Measurements from ENCODE around the gene NRP2. TPM values are rescaled to one million over a fixed set of nuclear protein-coding genes. Genes with fewer than 3 reads are reported as not detected.

NRP2 gene
- total RNA-seq, 1 experiment from 2014 or later = 31.0 TPM

DNA sequence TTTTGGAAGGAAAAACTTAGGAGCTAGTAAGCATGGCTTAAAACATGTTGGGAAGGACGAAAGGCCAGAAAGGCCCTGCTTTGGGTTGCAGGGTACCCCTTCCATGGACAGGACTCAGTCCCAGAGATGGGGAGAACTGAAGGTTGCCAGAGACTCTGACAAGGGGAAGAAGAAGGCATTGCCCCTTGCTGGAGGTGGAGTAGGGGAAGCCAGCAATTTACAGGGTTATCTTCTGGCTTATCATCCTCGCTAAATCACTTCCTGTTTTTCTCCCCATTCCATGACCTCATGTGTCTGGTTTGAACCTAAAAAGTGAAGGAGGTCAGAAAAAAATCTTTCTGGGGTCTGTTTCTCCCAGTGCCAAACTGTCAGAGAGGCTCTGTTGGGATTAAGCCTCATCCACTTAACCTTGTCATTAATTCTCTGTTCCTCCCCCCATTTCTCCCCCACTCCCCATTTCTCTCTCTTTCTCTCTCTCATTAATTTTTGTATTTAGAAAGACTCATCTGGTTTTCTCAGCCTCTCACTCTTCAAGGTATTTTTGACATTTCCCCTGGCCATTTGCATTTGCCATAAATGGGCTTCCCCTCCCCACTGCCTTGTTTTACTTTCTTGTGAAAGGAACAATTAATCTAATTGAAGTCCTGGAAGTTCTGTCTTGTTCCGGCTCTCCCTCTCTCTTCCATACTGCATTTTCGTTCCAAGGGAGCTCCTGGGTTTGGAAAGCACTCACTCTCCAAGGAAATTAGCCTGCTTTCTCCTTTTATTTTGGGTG, 17.4 kb downstream of the NRP2 start:
- POLR2A ChIA-PET (ENCODE audit: unreplicated experiment) = interaction anchor here (0.5 kb wide), 2 partner anchors 16 to 17 kb away, joined by 4 to 5 read pairs; no protein-coding TSS in a partner anchor
- no peak for TF ChIP-seq EZH2 (IDR thresholded peaks at IDR 0.05; ENCODE audit: low read depth)
- TF ChIP-seq, protein P1, sequence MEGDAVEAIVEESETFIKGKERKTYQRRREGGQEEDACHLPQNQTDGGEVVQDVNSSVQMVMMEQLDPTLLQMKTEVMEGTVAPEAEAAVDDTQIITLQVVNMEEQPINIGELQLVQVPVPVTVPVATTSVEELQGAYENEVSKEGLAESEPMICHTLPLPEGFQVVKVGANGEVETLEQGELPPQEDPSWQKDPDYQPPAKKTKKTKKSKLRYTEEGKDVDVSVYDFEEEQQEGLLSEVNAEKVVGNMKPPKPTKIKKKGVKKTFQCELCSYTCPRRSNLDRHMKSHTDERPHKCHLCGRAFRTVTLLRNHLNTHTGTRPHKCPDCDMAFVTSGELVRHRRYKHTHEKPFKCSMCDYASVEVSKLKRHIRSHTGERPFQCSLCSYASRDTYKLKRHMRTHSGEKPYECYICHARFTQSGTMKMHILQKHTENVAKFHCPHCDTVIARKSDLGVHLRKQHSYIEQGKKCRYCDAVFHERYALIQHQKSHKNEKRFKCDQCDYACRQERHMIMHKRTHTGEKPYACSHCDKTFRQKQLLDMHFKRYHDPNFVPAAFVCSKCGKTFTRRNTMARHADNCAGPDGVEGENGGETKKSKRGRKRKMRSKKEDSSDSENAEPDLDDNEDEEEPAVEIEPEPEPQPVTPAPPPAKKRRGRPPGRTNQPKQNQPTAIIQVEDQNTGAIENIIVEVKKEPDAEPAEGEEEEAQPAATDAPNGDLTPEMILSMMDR (conservative IDR thresholded peaks at IDR 0.05) = no peak
- Histone ChIP-seq H3K27me3 (ENCODE audit: insufficient read depth, low read depth) (no peaks in the 10 kb centered on the region), H4K20me1 (ENCODE audit: insufficient read depth) (no peaks in the 10 kb centered on the region), H3K4me3 (no peak overlapping the region), H3K9me3 (ENCODE audit: insufficient read depth, low read depth) (no peaks in the 10 kb centered on the region), H3K4me2 (no peak overlapping the region), H3K79me2 (ENCODE audit: low read depth) (peaks cover 18% of the 10 kb centered on the region), H3K27ac (no peak overlapping the region), H2AFZ (no peak overlapping the region), H3K36me3 (ENCODE audit: low read depth) (no peaks in the 10 kb centered on the region), H3K4me1 (replicated peaks; ENCODE audit: insufficient read depth) (peaks cover 25% of the 10 kb centered on the region), H3F3A (ENCODE audit: insufficient read depth, low read depth) (no peaks in the 10 kb centered on the region), H3K9me2 (ENCODE audit: insufficient read depth) (no peaks in the 10 kb centered on the region)
- BruUV-seq (replicated peaks) = no TSS peak
- DNase-seq = no peak
- intact Hi-C loops (cut with micrococcal nuclease; ENCODE audit: unreplicated experiment) = loop anchor here (2.0 kb wide), 2 partner anchors 15 to 55 kb away; no protein-coding TSS in a partner anchor
- CTCF ChIA-PET = no interaction called here

DNA sequence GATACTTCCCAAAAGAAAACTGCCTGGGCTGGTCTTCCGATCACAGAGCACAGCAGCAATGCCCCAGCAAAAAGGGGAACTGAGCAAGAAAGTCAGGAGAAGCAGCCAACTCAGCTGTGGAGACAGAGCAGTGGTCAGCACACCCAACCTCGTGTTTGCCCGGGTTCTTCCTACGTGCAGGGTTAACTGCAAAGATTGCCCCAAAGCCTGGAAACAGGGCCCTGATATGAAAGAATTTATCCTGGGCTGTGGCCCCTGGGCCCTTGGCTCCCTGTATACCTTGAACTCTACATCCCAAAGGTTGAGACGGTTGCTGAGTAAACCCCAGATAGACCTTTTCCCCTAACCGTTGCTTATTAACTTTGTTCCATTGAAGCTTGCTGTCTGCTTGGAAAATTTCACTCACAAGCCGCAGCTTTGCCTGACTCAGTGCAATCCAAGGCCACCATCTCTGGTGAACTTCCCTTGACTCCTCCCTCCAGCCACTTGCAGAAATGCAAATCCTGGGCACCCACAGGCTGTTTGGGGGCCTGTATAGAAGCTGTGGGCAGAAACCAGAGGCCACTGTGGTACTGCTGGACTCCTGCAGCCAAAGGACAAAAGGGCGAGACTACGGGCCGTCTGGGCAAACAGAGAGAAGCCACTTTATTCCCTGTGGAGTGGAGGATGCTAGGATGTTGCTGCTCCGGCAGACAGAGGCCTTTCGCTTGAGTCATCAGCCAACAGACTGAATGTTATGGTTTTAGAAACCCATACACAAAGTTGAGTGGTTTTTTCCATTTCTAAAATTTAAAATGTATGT, 18.2 kb downstream of the NRP2 start:
- no peak overlapping the region for H3K4me3 ChIP-seq
- H3K4me1 ChIP-seq (replicated peaks; ENCODE audit: insufficient read depth) = peaks cover 25% of the 10 kb centered on the region
- peak in 1 of 2 experiments; percentile 51 for DNase-seq
- peaks cover 18% of the 10 kb centered on the region for H3K79me2 ChIP-seq (ENCODE audit: low read depth)
- H3K9me2 ChIP-seq (ENCODE audit: insufficient read depth) = no peaks in the 10 kb centered on the region
- no peaks in the 10 kb centered on the region for H3F3A ChIP-seq (ENCODE audit: insufficient read depth, low read depth)
- H3K9me3 ChIP-seq (ENCODE audit: insufficient read depth, low read depth) = no peaks in the 10 kb centered on the region
- no peak overlapping the region for H2AFZ ChIP-seq
- intact Hi-C loops (cut with micrococcal nuclease; ENCODE audit: unreplicated experiment) = loop anchor here (2.0 kb wide), 2 partner anchors 16 to 54 kb away; no protein-coding TSS in a partner anchor
- ChIA-PET CTCF (no interaction called here), POLR2A (ENCODE audit: unreplicated experiment) (interaction anchor here (0.5 to 0.6 kb wide), 3 partner anchors 17 to 46 kb away, joined by 4 to 5 read pairs (median 4); no protein-coding TSS in a partner anchor)
- peak overlapping the region; percentile 64 for H3K27ac ChIP-seq
- H3K4me2 ChIP-seq = peak overlapping the region; percentile 30; the same call in 1 of the 2 replicates
- TSS peak; percentile 47 for BruUV-seq (replicated peaks)
- no peaks in the 10 kb centered on the region for H4K20me1 ChIP-seq (ENCODE audit: insufficient read depth)
- H3K27me3 ChIP-seq (ENCODE audit: insufficient read depth, low read depth) = no peaks in the 10 kb centered on the region
- no peaks in the 10 kb centered on the region for H3K36me3 ChIP-seq (ENCODE audit: low read depth)
- no peak for TF ChIP-seq EZH2 (IDR thresholded peaks at IDR 0.05; ENCODE audit: low read depth)
- TF ChIP-seq, protein P1 (conservative IDR thresholded peaks at IDR 0.05) = no peak

DNA sequence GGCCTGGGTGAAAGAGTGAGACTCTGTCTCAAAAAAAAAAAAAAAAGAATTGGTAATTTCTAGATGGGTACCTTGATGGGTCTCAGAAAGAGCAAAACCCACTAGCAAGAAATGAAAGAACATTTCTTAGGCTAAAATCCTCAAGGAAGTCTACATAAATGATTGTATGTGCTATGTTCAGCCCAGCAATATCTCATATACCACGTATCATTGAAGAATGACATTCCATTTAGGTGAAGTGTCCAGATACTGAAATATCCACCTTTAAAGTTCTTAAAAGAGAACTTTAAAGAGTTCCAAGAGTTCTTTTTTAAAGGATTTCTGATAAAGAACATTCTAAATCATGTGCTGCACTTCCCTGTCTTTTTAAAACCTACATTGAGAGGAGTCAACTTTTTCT, 19.2 kb downstream of the NRP2 start:
- CTCF ChIA-PET = no interaction called here
- intact Hi-C loops (cut with micrococcal nuclease; ENCODE audit: unreplicated experiment) = loop anchor here (2.0 kb wide), 2 partner anchors 17 to 53 kb away; no protein-coding TSS in a partner anchor
- Histone ChIP-seq H3K9me3 (ENCODE audit: insufficient read depth, low read depth) (no peaks in the 10 kb centered on the region), H3K4me2 (peak overlapping the region; percentile 30), H4K20me1 (ENCODE audit: insufficient read depth) (no peaks in the 10 kb centered on the region), H3K27me3 (ENCODE audit: insufficient read depth, low read depth) (no peaks in the 10 kb centered on the region), H3K9me2 (ENCODE audit: insufficient read depth) (no peaks in the 10 kb centered on the region), H3K36me3 (ENCODE audit: low read depth) (no peaks in the 10 kb centered on the region), H3K27ac (peak overlapping the region; percentile 64), H3K4me3 (no peak overlapping the region), H2AFZ (no peak overlapping the region), H3F3A (ENCODE audit: insufficient read depth, low read depth) (no peaks in the 10 kb centered on the region), H3K79me2 (ENCODE audit: low read depth) (peaks cover 18% of the 10 kb centered on the region), H3K4me1 (replicated peaks; ENCODE audit: insufficient read depth) (peaks cover 25% of the 10 kb centered on the region)
- no TSS peak for BruUV-seq (replicated peaks)
- POLR2A ChIA-PET (ENCODE audit: unreplicated experiment) = interaction anchor here (0.6 kb wide), 1 partner anchor 45 kb away, joined by 4 read pairs; no protein-coding TSS in a partner anchor
- TF ChIP-seq EZH2 (IDR thresholded peaks at IDR 0.05; ENCODE audit: low read depth) = no peak
- peak in 1 of 2 experiments; percentile 60 for DNase-seq

Data from PC-9 (cell line).